Middle frontal gyrus (tissue), 1 donor: Measurements from ENCODE around the gene HPSE2.
"Not testable (repeated sequence)": the region's sequence is repeated elsewhere in the genome, so short reads cannot be mapped to it uniquely, and the experiment has no call there.

ENCODE experiments used
- DNase-seq: peaks from one replicate; pipeline ENCODE4 v3.0.0-alpha.2; 2015; ENCODE audit warnings: low spot score; ENCODE audit errors: extremely low spot score

The HPSE2 gene

DNA sequence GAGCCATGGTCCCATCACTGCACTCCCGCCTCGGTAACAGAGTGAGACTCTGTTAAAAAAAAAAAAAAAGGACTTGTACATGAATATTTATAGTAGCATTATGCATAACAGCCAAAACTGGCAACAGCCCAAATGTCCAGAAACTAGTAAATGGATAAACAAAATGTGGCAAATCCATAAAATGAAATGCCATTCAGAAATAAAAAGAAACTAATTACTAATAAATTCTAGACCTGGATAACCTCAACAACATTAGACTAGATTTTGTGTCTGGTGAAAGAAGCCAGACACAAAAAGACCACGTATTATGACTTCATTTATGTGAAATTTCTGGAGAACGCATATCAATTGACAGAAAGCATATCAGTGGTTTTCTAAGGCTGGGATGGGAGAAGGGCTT, 74.5 kb downstream of the HPSE2 start:
- DNase-seq, result no peak

DNA sequence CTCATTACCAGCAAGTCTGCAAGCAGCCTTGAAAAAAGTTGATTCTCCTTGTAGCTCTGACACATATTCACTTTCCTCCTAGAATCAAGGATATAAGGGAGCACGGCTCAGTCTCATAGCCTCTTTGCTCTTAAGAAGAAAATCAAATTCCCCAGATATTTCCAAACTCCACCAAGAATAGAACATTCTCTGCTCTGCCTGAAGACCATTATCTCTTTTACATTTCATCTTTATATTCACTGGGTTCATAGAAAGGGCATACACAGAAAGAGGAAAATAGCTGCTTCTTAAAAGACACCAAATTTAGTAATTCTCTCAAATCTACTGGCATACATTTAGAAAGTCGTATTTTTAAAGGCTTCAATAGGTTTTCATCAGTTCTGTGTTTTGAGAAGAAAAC, 92.0 kb downstream of the HPSE2 start:
- DNase-seq, result no peak

DNA sequence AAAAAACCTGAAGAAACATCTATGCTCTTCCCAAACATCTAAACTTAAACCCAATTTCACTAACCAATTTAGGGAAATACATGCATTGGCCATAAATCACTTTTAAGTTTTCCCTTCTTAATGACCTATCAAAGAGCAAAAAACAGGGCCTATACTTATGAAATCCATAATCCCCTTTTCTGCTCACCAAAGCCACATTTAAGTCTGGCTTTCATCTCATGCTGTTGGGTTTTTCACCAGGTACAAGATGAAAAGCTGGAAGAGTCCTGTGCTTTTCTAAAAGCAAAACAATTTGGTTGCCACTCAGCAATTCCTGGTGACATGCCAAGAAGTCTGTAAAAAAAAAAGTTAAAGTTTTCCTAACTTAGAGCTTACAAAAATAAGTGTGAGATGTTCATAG, 92.6 kb downstream of the HPSE2 start:
- DNase-seq, result no peak

DNA sequence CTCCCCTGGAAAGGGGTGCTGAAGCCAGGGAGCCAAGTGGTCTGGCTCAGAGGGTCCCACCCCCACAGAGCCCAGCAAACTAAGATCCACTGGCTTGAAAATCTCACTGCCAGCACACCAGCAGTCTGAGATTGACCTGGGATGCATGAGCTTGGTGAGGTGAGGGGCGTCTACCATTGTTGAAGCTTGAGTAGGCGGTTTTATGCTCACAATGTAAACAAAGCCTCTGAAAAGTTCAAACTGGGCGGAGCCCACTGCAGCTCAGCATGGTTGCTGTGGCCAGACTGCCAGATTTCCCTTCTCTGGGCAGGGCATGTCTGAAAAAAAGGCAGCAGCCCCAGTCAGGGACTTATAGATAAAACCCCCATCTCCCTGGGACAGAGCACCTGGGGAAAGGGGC, 102.8 kb downstream of the HPSE2 start:
- DNase-seq, result not testable (repeated sequence)

DNA sequence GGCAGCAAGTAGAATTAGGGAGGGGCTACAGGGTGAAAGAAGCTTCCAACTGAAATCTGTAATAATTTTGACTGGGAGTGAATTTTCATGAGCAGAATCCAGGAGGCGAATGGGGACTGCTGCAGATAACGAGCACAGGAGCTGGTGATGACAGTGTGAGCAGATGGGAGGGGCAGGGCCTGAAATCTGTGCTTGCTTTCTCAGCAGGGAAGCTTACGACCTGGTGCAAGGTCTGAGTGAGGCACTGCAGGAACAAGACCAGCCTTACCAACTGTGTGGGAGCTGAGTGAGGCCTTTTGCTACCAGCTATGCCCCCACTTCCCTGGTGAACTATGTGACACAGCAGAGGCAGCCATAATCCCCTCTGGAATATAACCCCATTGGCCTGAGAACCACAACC, 109.8 kb downstream of the HPSE2 start:
- DNase-seq, result no peak

DNA sequence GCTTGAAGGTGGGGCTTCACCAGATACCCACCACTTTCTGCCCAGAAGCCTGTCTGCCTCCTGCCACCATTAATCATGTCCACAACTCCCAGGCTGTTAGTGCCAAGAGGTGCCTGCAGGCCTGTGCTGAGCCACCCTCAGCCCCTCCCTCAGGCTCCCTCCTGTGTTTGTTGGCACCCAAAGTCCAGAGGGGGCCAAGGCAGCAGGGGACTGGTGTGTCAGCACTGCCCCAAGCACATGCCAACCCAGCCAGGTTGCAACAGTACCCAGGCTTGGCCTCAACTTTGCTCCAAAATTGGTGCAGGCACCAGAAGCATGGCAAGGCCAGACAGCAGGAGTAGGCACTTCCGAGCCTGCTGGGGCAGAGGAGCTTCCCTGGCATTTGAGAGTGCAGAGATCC, 111.3 kb downstream of the HPSE2 start:
- DNase-seq, result no peak

DNA sequence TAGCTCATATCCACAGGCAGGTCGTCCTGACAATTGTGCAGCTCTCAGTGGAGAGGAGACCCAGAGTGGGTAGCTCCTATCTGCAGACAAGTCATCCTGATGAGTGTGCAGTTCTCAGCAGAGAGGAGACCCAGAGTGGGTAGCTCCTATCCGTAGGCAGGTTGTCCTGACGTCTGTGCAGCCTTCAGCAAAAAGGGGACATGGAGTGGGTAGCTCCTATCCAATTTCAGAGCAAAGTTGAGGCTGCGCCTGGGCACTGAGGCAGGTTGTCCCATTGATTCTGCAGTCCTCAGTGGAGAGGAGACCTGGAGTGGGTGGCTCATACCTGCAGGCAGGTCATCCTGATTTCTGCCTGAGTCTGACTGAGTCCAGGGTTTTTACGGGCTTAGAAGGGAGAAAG, 111.8 kb downstream of the HPSE2 start:
- no peak for DNase-seq

DNA sequence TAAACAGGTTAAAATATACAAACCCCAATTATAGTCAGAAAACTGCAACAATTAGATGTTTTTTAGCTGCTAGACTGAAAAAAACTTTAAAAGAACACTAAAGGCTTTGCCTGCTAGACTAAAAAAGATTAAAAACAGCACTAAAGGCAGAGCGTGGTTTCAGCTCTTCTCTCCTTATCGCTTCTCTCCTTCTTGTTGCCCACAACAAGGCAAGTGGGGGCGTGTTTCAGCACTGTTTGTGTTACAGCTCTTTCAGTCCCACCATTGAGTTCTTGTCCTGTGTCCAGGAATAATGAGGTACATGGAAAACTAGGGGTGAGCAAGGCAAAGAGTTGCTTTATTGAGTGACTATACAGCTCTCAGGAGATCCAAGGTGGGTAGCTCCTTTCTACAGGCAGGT, 112.3 kb downstream of the HPSE2 start:
- no peak for DNase-seq

DNA sequence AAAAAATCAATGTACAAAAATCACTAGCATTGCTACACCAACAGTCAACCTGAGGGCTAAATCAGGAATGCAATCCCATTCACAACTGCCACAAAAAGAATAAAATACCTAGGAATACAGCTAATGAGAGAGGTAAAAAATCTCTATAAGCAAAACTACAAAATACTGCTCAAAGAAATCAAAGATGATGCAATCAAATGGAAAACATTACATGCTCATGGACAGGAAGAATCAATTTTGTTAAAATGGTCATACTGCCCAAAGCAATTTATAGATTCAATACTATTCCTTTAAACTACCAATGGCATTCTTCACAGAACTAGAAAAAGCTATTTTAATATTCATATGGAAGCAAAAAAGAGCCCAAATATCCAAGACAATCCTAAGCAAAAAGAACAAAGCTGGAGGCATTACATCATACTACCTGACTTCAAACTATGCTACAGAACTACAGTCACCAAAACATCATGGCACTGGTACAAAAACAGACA, 116.3 kb downstream of the HPSE2 start:
- no peak for DNase-seq

DNA sequence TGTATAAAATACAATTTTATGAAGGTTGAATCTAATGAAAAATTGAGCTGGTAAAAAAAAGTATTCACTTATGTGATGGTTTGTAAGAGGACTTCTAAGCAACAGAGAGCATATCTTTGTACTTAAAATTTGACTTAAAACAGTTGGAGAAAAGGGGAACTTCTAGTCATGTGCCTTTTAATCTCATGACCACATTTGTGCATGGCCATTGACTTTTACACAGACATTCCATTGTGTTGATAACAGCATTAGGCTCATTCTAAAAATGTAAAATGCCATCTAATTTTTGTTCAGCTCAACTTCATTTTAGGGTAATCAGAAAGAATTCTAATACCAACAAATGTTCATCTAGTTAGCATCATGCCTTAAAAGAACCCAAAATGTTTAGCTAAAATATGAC, 119.9 kb downstream of the HPSE2 start:
- no peak for DNase-seq

DNA sequence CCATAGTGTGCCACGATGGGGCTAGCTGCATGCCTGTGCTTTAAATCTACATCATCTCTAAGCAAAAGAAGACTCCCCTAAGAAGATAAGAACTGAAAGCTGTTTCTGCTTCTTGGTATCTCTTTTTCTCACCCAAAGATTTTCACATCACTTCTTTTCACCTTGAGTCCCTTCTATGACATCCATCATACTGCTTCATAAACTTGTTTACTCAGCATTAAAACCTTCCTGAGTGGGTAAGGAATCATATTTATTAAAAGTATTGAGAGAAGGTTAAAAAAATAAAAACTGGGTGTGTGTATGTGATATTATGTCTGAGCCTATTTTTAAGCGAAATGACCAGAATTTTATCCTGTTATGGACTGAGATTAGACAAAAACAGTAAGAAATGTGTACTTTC, 150.3 kb downstream of the HPSE2 start:
- DNase-seq, result no peak

DNA sequence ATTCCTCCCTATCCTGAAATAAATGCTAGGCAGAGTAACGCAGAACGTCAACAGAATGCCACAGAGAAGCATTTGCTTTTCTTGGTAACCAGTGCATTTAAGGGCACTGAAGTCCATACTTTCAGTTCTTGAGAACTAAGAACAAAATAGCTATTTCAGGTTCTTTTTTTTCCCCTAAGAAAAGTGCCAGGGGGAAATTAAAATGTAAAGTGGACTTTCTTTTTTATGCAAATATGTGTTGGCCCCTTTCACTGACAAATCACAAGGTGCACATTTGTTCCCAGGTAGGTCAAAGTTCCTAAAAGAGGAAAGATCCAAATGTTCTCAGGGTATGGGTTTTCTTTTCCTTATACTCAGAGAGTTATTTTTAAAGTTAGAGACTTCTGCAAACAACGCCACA, 151.5 kb downstream of the HPSE2 start:
- peak; percentile 8 for DNase-seq

DNA sequence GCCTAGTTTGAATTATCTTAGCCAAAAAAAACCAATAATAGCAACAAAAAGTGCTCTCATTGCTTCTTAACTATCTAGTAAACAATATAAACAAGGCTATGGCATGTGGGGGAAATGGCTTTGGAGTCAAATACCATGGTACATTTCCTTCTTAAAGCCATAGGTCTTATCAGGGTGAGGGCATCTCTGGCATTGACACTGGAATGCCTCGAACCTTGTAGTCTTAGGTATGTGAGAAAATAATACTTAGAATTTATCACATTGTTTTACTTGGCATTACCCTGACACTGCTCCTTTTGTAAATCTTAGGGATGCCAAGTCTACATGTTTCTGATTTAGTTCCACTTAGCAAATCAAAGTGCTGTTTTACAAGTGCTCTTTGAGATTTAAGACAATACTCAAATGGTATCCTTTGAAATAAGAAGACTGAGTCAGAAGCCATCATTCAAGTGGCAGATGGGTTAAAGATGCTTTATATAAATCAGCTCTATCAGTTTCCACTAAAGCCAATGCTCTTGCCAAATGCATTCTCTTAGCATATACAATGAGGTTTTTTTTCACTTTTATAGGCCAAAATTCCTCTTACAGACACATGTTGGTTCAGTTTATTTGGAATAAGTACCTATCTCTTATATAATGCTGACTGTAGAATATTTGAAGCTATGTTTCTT, 155.2 kb downstream of the HPSE2 start:
- no peak for DNase-seq

DNA sequence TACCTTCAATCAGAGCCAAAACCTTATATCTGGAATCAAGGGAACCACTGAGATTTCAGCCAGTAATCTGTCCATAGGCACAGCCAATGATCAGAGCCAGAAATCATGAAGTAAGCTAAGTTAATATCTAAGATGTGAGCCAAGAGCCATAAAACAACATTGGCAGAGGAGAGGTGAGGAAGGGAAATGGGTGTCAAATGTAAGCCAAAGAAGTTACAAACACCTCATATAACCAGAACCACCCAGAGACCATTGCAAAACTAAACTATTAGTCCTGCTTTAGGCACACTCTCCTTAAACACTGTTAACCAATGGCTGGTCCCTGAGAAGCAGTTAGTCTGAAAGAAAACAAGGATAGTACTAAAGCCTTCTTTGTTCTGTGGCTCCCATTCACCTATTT, 173.1 kb downstream of the HPSE2 start:
- no peak for DNase-seq

DNA sequence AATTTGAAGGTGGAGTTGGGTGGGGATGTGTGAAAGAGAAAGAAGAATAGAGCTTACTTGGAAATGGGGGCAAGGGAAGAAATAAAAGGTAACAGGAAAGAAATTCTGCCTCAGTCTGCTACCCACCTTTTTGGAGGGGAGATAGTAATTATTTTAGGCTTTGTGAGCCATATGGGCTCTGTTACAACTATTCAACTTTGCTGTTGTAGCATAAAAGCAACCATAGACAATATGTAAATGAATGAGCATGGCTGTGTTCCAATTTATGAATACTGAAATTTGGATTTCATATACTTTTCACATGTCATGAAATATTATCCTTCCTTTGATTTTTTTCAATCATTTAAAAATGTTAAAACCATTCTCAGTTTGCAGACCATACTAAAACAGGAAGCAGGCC, 176.9 kb downstream of the HPSE2 start:
- DNase-seq, result no peak

DNA sequence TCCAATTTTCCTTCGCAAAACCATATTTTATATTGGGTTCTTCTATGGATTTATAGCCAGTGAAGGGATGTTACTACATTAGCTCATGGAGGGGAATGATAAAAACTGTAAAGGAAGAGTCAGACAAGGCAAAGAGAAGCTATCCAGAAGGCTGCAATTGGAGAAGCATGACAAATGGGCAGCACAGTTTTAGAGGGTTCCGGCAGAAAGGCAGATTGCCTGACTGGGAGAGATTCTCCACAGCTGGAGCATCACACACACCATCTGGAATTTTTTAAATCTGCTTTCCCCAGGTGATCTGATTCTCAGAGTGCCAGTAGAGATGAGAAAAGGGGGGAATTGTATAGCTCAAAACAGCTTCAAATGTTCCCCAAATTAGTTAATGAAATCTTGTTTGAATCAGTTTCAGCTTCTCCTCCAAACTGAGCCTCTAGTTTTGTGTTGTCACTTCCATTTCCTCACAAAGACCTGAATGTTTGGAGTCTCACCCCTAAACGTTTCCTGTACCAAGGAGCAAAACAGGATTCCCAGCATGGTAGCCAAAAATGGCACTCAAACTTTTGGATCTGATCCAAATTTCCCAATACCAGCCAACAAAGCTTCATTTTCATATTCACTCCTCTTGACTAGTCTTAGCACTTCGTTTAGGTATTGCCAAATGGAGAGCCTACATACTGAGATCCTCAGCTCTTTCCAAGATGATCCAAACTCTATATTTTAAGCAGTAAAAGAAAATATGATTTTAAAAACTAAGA, 177.5 kb downstream of the HPSE2 start:
- no peak for DNase-seq

DNA sequence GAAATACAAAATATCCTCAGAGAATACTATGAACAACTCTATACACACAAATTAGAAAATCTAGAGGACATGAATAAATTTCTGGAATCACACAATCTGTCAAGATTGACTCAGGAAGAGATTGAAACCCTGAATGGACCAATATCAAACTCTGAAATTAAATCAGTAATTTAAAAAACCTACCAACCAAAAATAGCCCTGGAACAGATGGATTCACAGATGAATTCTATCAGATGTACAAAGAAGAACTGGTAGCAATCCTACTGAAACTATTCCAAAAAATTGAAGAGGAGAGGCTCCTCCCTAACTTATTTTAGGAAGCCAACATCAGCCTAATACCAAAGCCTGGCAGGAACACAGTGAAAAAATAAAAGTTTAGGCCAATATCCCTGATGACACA, 190.0 kb downstream of the HPSE2 start:
- no peak for DNase-seq

DNA sequence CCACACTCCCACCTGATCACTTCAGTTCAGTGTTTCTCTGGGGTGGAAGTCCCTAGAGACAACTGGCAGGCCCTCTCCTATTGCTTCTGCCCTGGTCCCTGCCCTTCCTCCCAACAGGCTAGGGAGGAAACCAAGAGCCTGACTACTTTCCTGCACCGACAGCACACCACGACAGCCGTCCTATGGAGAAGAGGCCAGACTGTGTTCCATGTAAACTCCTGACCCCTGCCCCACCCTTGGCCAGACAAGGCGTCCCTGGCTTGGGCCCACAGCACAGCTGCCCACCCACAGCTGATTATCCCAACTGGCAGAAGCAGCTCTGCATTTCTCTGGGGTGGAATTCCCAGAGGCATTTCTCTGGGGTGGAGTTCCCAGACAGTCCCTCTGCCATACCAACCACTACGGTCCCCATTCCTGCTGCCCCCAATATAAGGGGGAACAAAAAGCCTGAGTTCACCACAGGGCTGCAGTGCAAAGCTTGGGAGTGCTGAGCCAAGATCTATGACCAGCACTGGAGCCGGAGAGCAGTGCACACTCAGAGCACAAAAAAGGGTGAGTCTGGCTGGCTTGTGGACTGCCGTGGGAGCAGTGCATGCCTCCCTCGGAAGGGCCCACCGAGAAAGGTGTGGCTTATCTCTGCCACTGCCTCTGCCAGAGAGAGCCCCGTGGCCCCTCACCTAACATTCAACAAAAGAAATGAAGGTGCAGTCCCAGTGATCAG, 193.4 kb downstream of the HPSE2 start:
- no peak for DNase-seq

DNA sequence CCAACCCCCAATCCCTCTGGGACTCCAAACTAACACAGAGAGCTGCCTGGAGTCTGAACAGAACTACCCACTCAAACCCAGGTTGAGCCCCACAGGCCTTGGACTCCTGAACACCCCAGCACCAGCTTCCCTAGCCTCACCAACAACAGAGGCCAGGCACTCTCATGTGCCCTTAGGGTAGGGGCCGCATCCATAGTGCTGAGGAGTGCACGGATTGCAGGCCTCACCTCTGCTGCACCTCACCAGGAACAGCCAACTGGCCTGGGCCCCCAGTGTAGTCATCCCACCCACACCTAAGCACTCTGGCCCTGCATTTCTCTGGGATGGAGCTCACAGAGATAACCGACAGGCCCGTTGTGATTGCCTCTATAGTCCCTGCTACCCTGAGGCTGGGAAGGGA, 194.2 kb downstream of the HPSE2 start:
- DNase-seq, result no peak

DNA sequence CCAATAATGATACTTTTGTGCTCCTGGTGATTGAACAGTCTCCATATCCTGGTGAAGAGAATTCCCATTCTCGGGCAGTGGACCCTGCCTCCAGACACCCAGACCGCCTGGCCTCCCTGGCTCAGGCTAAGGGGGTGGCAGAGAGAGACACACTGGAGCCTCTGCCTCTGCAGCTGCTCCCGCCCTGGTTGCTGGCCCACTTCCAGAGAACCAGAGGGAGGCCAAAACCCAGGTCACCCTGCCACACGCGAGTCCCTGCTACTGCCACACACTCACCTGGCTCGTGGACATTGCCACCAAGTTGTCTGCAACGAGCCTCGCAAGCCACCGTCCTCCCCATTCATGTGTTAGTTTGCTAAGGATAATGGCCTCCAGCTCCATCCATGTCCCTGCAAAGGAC, 221.8 kb downstream of the HPSE2 start:
- DNase-seq, result no peak

DNA sequence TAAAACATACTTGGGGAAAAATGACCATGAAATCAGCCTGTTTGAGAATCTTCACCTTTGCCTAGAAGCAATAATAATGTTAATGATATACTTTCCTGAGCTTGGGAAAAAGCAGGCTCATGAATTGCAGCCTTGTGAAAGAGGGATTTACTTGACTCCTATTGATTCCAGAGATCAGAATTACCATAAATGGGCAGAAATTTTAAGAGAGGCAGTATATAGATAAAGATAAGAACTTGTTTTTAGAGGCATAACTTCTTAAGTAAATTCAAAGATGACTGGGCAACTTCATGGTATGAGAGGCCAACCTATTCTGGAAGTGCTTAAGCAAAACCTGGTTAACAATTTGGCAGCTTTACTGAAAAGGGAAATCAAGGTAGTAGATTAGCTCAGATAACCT, 225.4 kb downstream of the HPSE2 start:
- no peak for DNase-seq

DNA sequence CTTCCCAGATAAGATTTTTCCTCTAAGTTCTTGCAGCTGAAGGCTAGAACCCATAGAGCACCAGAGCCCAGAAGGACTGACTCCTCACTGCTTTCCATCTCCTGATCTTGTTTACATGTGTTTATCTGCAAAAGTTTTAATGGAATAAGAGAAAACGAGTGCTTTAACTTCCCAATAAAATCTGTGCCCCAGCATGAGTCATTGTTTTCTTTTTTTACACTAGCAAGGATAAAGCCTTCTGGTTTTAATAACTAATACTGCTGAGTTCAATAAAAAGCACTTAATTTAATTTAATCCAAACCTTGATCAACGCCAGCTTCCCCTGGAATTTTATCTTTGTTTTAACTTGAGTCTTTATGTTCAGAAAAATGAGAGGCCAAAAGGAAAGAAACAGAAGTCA, 227.6 kb downstream of the HPSE2 start:
- DNase-seq, result no peak
